ENCODE measurements around the gene BICDL2. TPM values are rescaled to one million over a fixed set of nuclear protein-coding genes. Genes with fewer than 3 reads are reported as not detected.

BICDL2 gene
- total and polyA plus RNA-seq, 9 of the 15 experiments (the other 6 are each of a cell fraction or from before 2014, with no cell fraction given) = 0.09 to 0.28 (median 0.09) TPM; not detected in 6

DNA sequence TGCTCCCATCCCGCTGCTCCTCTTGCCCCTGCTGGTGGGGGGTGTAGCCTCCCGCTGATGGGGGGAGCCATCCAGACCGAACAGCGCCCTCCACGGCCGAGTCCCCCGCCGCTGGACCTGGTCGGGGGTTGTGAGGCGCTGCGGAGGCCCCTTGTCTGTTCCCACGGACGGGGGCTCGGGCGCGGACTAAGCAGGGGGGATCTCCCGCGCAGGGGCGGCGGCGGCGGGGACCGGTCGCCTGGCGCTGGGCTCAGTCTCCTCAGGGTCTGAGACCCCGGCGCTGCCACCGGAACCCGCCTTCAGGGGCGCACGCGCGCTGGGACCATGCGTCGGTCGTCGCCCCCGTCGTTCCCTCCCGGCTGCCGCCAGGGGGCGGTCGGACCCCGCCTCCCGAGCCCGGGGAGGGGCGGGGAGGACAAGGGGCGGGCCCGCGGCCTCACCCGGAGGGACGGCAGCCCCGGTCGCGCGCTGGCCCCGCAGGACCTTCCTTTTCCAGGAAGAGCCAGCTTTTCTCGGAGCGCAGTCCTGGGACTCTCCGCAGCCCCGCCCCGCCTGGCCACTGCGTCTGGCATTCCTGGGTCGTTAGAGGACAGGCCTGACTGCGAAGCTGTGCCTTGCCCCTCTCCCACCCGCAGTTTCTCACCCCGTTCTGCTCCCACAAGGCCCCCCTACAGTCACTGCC, 22.4 kb upstream of the BICDL2 start (continued):
- TF ChIP-seq, protein P1, sequence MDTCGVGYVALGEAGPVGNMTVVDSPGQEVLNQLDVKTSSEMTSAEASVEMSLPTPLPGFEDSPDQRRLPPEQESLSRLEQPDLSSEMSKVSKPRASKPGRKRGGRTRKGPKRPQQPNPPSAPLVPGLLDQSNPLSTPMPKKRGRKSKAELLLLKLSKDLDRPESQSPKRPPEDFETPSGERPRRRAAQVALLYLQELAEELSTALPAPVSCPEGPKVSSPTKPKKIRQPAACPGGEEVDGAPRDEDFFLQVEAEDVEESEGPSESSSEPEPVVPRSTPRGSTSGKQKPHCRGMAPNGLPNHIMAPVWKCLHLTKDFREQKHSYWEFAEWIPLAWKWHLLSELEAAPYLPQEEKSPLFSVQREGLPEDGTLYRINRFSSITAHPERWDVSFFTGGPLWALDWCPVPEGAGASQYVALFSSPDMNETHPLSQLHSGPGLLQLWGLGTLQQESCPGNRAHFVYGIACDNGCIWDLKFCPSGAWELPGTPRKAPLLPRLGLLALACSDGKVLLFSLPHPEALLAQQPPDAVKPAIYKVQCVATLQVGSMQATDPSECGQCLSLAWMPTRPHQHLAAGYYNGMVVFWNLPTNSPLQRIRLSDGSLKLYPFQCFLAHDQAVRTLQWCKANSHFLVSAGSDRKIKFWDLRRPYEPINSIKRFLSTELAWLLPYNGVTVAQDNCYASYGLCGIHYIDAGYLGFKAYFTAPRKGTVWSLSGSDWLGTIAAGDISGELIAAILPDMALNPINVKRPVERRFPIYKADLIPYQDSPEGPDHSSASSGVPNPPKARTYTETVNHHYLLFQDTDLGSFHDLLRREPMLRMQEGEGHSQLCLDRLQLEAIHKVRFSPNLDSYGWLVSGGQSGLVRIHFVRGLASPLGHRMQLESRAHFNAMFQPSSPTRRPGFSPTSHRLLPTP (IDR thresholded peaks at IDR 0.05; ENCODE audit: borderline replicate concordance, extremely low read depth, insufficient read length) = no peak
- TF ChIP-seq, protein P2, sequence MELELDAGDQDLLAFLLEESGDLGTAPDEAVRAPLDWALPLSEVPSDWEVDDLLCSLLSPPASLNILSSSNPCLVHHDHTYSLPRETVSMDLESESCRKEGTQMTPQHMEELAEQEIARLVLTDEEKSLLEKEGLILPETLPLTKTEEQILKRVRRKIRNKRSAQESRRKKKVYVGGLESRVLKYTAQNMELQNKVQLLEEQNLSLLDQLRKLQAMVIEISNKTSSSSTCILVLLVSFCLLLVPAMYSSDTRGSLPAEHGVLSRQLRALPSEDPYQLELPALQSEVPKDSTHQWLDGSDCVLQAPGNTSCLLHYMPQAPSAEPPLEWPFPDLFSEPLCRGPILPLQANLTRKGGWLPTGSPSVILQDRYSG (tag; conservative IDR thresholded peaks at IDR 0.05; ENCODE audit: low read depth) = no peak
- TF ChIP-seq TRIM28 (IDR thresholded peaks at IDR 0.05) (no peak), KLF1 (tag; IDR thresholded peaks at IDR 0.05) (0 out of 2 replicates have a peak, but pooled peaks have one; percentile 56), SMAD3 (CRISPR knock-in tag; conservative IDR thresholded peaks at IDR 0.05) (no peak), NFE2 (IDR thresholded peaks at IDR 0.05; ENCODE audit: low read depth) (no peak), THRAP3 (IDR thresholded peaks at IDR 0.05; ENCODE audit: borderline replicate concordance) (no peak), MEF2D (tag; conservative IDR thresholded peaks at IDR 0.05; ENCODE audit: low read depth) (no peak), HCFC1 (IDR thresholded peaks at IDR 0.05; ENCODE audit: low read depth, low read length) (peak; percentile 32), MTA3 (IDR thresholded peaks at IDR 0.05; ENCODE audit: borderline replicate concordance) (peak; percentile 60; the same call in 1 of the 2 replicates), BRF1 (IDR thresholded peaks at IDR 0.05; ENCODE audit: borderline replicate concordance, extremely low read depth, insufficient read length) (no peak), ZNF24 (IDR thresholded peaks at IDR 0.05) (0 out of 2 replicates have a peak, but pooled peaks have one; percentile 46), ZNF347 (CRISPR knock-in tag; IDR thresholded peaks at IDR 0.05; ENCODE audit: low read depth) (no peak), HNRNPK (IDR thresholded peaks at IDR 0.05; ENCODE audit: low read depth, low read length, poor library complexity, severe bottlenecking) (no peak), HMGN3 (IDR thresholded peaks at IDR 0.05; ENCODE audit: borderline replicate concordance, extremely low read depth, insufficient read length, low read depth, low read length) (peak; percentile 46), ZBED1 (IDR thresholded peaks at IDR 0.05) (no peak; the same call in 1 of the 2 replicates)
- TF ChIP-seq, protein P3, sequence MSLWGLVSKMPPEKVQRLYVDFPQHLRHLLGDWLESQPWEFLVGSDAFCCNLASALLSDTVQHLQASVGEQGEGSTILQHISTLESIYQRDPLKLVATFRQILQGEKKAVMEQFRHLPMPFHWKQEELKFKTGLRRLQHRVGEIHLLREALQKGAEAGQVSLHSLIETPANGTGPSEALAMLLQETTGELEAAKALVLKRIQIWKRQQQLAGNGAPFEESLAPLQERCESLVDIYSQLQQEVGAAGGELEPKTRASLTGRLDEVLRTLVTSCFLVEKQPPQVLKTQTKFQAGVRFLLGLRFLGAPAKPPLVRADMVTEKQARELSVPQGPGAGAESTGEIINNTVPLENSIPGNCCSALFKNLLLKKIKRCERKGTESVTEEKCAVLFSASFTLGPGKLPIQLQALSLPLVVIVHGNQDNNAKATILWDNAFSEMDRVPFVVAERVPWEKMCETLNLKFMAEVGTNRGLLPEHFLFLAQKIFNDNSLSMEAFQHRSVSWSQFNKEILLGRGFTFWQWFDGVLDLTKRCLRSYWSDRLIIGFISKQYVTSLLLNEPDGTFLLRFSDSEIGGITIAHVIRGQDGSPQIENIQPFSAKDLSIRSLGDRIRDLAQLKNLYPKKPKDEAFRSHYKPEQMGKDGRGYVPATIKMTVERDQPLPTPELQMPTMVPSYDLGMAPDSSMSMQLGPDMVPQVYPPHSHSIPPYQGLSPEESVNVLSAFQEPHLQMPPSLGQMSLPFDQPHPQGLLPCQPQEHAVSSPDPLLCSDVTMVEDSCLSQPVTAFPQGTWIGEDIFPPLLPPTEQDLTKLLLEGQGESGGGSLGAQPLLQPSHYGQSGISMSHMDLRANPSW (CRISPR knock-in tag; IDR thresholded peaks at IDR 0.05) = no peak
- TF ChIP-seq, protein P4, sequence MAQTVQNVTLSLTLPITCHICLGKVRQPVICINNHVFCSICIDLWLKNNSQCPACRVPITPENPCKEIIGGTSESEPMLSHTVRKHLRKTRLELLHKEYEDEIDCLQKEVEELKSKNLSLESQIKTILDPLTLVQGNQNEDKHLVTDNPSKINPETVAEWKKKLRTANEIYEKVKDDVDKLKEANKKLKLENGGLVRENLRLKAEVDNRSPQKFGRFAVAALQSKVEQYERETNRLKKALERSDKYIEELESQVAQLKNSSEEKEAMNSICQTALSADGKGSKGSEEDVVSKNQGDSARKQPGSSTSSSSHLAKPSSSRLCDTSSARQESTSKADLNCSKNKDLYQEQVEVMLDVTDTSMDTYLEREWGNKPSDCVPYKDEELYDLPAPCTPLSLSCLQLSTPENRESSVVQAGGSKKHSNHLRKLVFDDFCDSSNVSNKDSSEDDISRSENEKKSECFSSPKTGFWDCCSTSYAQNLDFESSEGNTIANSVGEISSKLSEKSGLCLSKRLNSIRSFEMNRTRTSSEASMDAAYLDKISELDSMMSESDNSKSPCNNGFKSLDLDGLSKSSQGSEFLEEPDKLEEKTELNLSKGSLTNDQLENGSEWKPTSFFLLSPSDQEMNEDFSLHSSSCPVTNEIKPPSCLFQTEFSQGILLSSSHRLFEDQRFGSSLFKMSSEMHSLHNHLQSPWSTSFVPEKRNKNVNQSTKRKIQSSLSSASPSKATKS (CRISPR knock-in tag; IDR thresholded peaks at IDR 0.05) = no peak

Measured in K562 (cell line).